NB4 (cell line): Measurements from ENCODE around the gene DFFB.

Source experiments
- MYC ChIP-seq: IDR thresholded peaks from 2 replicates; pipeline ENCODE4 v1.6.1; 2011; ENCODE audit warnings: low read depth, low read length
- POLR2A ChIP-seq: IDR thresholded peaks from 2 replicates; pipeline ENCODE4 v1.6.1; 2011; ENCODE audit warnings: mild to moderate bottlenecking; ENCODE audit not compliant: insufficient read length; ENCODE audit errors: extremely low read depth
- TF ChIP-seq, protein P1 (sequence below): IDR thresholded peaks from one replicate; pipeline ENCODE4 v1.5.1; 2012; ENCODE audit warnings: low read depth, low read length
- TF ChIP-seq, protein P2 (sequence below): IDR thresholded peaks from 2 replicates; pipeline ENCODE4 v1.6.1; 2011; ENCODE audit warnings: low read depth, low read length

DNA sequence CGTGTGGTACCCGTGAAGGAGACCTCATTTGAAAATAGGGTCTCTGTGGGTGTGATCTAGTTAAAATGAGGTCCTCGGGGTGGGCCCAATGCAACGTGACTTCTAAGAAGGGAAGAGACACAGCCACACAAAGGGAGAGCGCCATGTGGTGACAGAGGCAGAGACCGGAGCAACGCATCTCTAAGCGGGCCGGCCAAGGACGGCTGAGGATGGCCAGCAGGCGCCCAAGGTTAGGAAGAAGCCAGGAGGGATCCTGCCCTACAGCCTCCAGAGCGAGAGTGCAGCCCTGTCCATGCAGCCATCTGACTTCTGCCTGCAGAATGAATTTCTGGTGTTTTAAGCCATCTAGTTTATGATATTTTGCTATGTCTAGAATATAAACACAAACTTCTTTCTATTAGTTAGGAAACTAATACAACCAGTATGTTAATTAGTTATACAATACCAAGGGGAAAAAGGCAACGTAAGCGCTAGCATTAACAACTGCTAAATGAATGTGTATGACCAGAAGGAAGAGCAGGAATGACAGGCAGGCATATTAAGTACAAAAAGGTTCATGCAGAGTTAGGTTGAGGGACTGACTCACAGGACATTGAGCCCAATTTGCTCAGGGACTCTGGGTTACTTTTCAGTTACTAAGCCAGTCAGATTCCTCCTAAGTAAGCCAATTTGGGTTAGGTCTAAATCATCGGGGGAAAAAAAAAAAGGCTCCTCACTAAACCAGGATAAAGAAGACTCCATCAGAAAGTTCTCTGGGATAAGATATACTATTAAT, 4.4 kb upstream of the DFFB start:
- TF ChIP-seq, protein P1, sequence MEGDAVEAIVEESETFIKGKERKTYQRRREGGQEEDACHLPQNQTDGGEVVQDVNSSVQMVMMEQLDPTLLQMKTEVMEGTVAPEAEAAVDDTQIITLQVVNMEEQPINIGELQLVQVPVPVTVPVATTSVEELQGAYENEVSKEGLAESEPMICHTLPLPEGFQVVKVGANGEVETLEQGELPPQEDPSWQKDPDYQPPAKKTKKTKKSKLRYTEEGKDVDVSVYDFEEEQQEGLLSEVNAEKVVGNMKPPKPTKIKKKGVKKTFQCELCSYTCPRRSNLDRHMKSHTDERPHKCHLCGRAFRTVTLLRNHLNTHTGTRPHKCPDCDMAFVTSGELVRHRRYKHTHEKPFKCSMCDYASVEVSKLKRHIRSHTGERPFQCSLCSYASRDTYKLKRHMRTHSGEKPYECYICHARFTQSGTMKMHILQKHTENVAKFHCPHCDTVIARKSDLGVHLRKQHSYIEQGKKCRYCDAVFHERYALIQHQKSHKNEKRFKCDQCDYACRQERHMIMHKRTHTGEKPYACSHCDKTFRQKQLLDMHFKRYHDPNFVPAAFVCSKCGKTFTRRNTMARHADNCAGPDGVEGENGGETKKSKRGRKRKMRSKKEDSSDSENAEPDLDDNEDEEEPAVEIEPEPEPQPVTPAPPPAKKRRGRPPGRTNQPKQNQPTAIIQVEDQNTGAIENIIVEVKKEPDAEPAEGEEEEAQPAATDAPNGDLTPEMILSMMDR: no peak
- TF ChIP-seq, protein P2, sequence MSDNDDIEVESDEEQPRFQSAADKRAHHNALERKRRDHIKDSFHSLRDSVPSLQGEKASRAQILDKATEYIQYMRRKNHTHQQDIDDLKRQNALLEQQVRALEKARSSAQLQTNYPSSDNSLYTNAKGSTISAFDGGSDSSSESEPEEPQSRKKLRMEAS: no peak
- TF ChIP-seq POLR2A (no peak), MYC (no peak)
